ENCODE measurements around the gene USP36.
A peak's percentile ranks its signal among the peaks of the same experiment; 100 is the strongest.

The USP36 gene

GRCh38 chr17:78802459-78802858, 38.2 kb downstream of the USP36 start:
- no peak overlapping the region for H3K4me3 ChIP-seq (ENCODE audit: low read depth, low read length)
- no peak for TF ChIP-seq CTCF (IDR thresholded peaks at IDR 0.05; ENCODE audit: borderline replicate concordance, insufficient read depth, low read depth, low read length)

GRCh38 chr17:78802008-78802407, 38.6 kb downstream of the USP36 start:
- no peak for TF ChIP-seq CTCF (IDR thresholded peaks at IDR 0.05; ENCODE audit: borderline replicate concordance, insufficient read depth, low read depth, low read length)
- H3K4me3 ChIP-seq (ENCODE audit: low read depth, low read length), result no peak overlapping the region

GRCh38 chr17:78800132-78800931, 40.3 kb downstream of the USP36 start:
- TF ChIP-seq CTCF (IDR thresholded peaks at IDR 0.05; ENCODE audit: borderline replicate concordance, insufficient read depth, low read depth, low read length), result no peak
- no peak overlapping the region for H3K4me3 ChIP-seq (ENCODE audit: low read depth, low read length)

- TF ChIP-seq CTCF (IDR thresholded peaks at IDR 0.05; ENCODE audit: borderline replicate concordance, insufficient read depth, low read depth, low read length), result peak; percentile 29; the same call in 1 of the 2 replicates
These were observed 41.7 kb downstream of the USP36 start for GRCh38 chr17:78798695-78799559.

GRCh38 chr17:78797691-78798585, 42.7 kb downstream of the USP36 start:
- no peak overlapping the region for H3K4me3 ChIP-seq (ENCODE audit: low read depth, low read length)
- TF ChIP-seq CTCF (IDR thresholded peaks at IDR 0.05; ENCODE audit: borderline replicate concordance, insufficient read depth, low read depth, low read length), result no peak

More at GRCh38 chr17:78798695-78799559, 41.7 kb downstream of the USP36 start:
- H3K4me3 ChIP-seq (ENCODE audit: low read depth, low read length), result no peak overlapping the region

GRCh38 chr17:78797213-78797612, 43.4 kb downstream of the USP36 start:
- H3K4me3 ChIP-seq (ENCODE audit: low read depth, low read length), result no peak overlapping the region
- no peak for TF ChIP-seq CTCF (IDR thresholded peaks at IDR 0.05; ENCODE audit: borderline replicate concordance, insufficient read depth, low read depth, low read length)
